ENCODE data around the gene ZNF865. TPM values are rescaled to one million over a fixed set of nuclear protein-coding genes. Genes with fewer than 3 reads are reported as not detected.

Gene ZNF865
- total RNA-seq, 5 donors from 2014 or later (not counting 1 experiment from before 2014, with no cell fraction given): 16.3 to 29.4 (median 27.3) TPM

GRCh38 chr19:55598719-55599467, 6.6 kb upstream of the ZNF865 start:
- peak; percentile 63 to 73 (median 66) for ATAC-seq (replicated peaks in 1 of 4)
- Mint-ChIP-seq H3K4me3 (peak overlapping the region; percentile 98 to 99 (median 98)), H3K4me1 (peaks cover 21 to 37% (median 23%) of the 10 kb centered on the region in 3 donors), H3K9me3 (peaks cover 0 to 3% (median 0%) of the 10 kb centered on the region in 3 donors), H3K36me3 (peaks cover 34% of the 10 kb centered on the region), H3K27ac (peak overlapping the region; percentile 100), H3K27me3 (no peaks in the 10 kb centered on the region)
- Histone ChIP-seq H3K9me3 (no peaks in the 10 kb centered on the region), H3K4me3 (ENCODE audit: control insufficient read depth in 1 of 2, extremely low read depth in 1 of 2, low read length in 1 of 2) (peak overlapping the region; percentile 86 to 97), H3K27ac (ENCODE audit: low read length) (peak overlapping the region; percentile 97), H3K27me3 (replicated peaks in 1 of 2; ENCODE audit: control insufficient read depth in 2 of 2, extremely low read depth in 1 of 2, insufficient read depth in 2 of 2, low read length in 1 of 2) (no peaks in the 10 kb centered on the region), H3K36me3 (ENCODE audit: control insufficient read depth in 2 of 2, extremely low read depth in 1 of 2, insufficient read depth in 1 of 2, low read length in 1 of 2) (peaks cover 13 to 22% of the 10 kb centered on the region in 2 donors), H3K4me1 (ENCODE audit: control insufficient read depth in 1 of 2, extremely low read depth in 1 of 2, insufficient read depth in 2 of 2, low read length in 2 of 2) (peaks cover 7 to 26% of the 10 kb centered on the region in 2 experiments)
- POLR2A ChIA-PET: interaction anchor here (0.6 to 2.1 kb wide), 7 partner anchors 26 to 319 kb away, joined by 3 to 11 read pairs (median 4); partner anchors contain the start of gene ZNF784 (in 2 of the 2)
- CTCF ChIA-PET: interaction anchor here in 1 of 2 donors (0.6 to 1.7 kb wide), 10 partner anchors 25 to 260 kb away, joined by 3 to 10 read pairs (median 4); partner anchors contain the start of genes ISOC2, KMT5C, U2AF2 and ZNF628
- peak; percentile 83 to 99 (median 90) for DNase-seq
- 8% methylated on average over 25 of the region's 26 CpGs for WGBS (ENCODE audit: insufficient coverage)

GRCh38 chr19:55599468-55599841, 6.0 kb upstream of the ZNF865 start, which contains the start of gene FIZ1:
Gene FIZ1 (minus strand): TSS chr19:55599517. CDS start chr19:55597865, 1,652 bp downstream.
- Mint-ChIP-seq H3K27me3 (no peaks in the 10 kb centered on the region), H3K4me3 (peak within 1 kb of the TSS; percentile 98 to 99 (median 98)), H3K9me3 (peaks cover 0 to 3% (median 0%) of the 10 kb centered on the region in 3 donors), H3K36me3 (peaks cover 34% of the 10 kb centered on the region), H3K4me1 (peaks cover 23 to 42% (median 25%) of the 10 kb centered on the region in 3 donors), H3K27ac (peak within 1 kb of the TSS; percentile 100)
- CTCF ChIA-PET: interaction anchor here in 1 of 2 donors (0.6 to 1.7 kb wide), 12 partner anchors 25 to 260 kb away, joined by 3 to 10 read pairs (median 4); partner anchors contain the start of genes ISOC2, KMT5C, NAT14 and U2AF2
- H3K4me3 ChIP-seq (ENCODE audit: control insufficient read depth in 1 of 2, extremely low read depth in 1 of 2, low read length in 1 of 2): peak within 1 kb of the TSS; percentile 86 to 97
- POLR2A ChIA-PET: interaction anchor here (0.6 to 2.1 kb wide), 7 partner anchors 25 to 319 kb away, joined by 3 to 11 read pairs (median 4); partner anchors contain the start of gene ZNF784 (in 2 of the 2)
- H3K9me3 ChIP-seq: no peaks in the 10 kb centered on the region
- 0% methylated on average over 11 of the region's 23 CpGs for WGBS (ENCODE audit: insufficient coverage)
- no peaks in the 10 kb centered on the region for H3K27me3 ChIP-seq (replicated peaks in 1 of 2; ENCODE audit: control insufficient read depth in 2 of 2, extremely low read depth in 1 of 2, insufficient read depth in 2 of 2, low read length in 1 of 2)
- DNase-seq: peak; percentile 86 to 97 (median 92)
- peaks cover 7 to 31% of the 10 kb centered on the region in 2 experiments for H3K4me1 ChIP-seq (ENCODE audit: control insufficient read depth in 1 of 2, extremely low read depth in 1 of 2, insufficient read depth in 2 of 2, low read length in 2 of 2)
- H3K36me3 ChIP-seq (ENCODE audit: control insufficient read depth in 2 of 2, extremely low read depth in 1 of 2, insufficient read depth in 1 of 2, low read length in 1 of 2): peaks cover 13 to 22% of the 10 kb centered on the region in 2 donors
- H3K27ac ChIP-seq (ENCODE audit: low read length): peak within 1 kb of the TSS; percentile 97
- ATAC-seq (replicated peaks in 1 of 4): peak; percentile 75 to 78 (median 76)

GRCh38 chr19:55599842-55600661, 5.4 kb upstream of the ZNF865 start, which contains the start of gene ZNF524:
Gene ZNF524 (plus strand): TSS chr19:55600288. CDS start chr19:55602113, 1,825 bp downstream.
- H3K27ac ChIP-seq (ENCODE audit: low read length): peak within 1 kb of the TSS; percentile 97
- peaks cover 13 to 17% of the 10 kb centered on the region in 2 donors for H3K36me3 ChIP-seq (ENCODE audit: control insufficient read depth in 2 of 2, extremely low read depth in 1 of 2, insufficient read depth in 1 of 2, low read length in 1 of 2)
- H3K27me3 ChIP-seq (replicated peaks in 1 of 2; ENCODE audit: control insufficient read depth in 2 of 2, extremely low read depth in 1 of 2, insufficient read depth in 2 of 2, low read length in 1 of 2): no peaks in the 10 kb centered on the region
- ChIA-PET POLR2A (interaction anchor here (0.7 to 2.1 kb wide), 5 partner anchors 25 to 320 kb away, joined by 3 to 11 read pairs (median 4); partner anchors contain the start of gene ZNF784 (in 1 of the 2)), CTCF (interaction anchor here in 1 of 2 donors (0.6 to 1.7 kb wide), 10 partner anchors 13 to 261 kb away, joined by 3 to 10 read pairs (median 5); partner anchors contain the start of genes KMT5C, NAT14, U2AF2 and ZNF784)
- H3K9me3 ChIP-seq: no peaks in the 10 kb centered on the region
- WGBS (ENCODE audit: insufficient coverage): 4% methylated on average over 58 of the region's 97 CpGs
- Mint-ChIP-seq H3K36me3 (peaks cover 29% of the 10 kb centered on the region), H3K4me1 (peaks cover 27 to 47% (median 29%) of the 10 kb centered on the region in 3 donors), H3K4me3 (peak within 1 kb of the TSS; percentile 98 to 99 (median 98)), H3K9me3 (peaks cover 0 to 3% (median 0%) of the 10 kb centered on the region in 3 donors), H3K27me3 (no peaks in the 10 kb centered on the region), H3K27ac (peak within 1 kb of the TSS; percentile 100)
- ATAC-seq (replicated peaks in 1 of 4): peak; percentile 69 to 72 (median 72)
- H3K4me3 ChIP-seq (ENCODE audit: control insufficient read depth in 1 of 2, extremely low read depth in 1 of 2, low read length in 1 of 2): peak within 1 kb of the TSS; percentile 86 to 97
- H3K4me1 ChIP-seq (ENCODE audit: control insufficient read depth in 1 of 2, extremely low read depth in 1 of 2, insufficient read depth in 2 of 2, low read length in 2 of 2): peaks cover 7 to 36% of the 10 kb centered on the region in 2 experiments
- DNase-seq: peak; percentile 73 to 92 (median 85)

DNA sequence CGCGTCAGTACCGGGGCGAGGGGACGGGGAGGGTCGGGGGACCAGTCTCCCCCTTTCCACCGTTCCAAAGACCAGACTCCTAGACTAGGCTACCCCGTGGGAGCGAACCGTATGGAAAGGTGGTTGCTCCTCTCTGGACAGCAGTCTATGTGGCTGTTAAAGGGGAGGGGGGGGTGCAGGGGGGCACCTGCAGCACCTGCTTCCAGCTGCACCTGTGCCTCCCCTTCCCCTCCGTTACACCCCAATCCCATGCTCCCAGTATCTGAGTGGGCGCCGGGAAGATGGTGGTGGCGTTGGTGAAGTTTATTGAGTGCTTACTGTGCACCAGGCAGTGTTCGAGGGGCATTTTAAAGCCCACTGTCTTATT, 4.8 kb upstream of the ZNF865 start:
- H3K27me3 Mint-ChIP-seq: no peaks in the 10 kb centered on the region
- ATAC-seq (replicated peaks in 1 of 4): no peak
- CTCF ChIA-PET: interaction anchor here in 1 of 2 donors (0.6 to 1.1 kb wide), 2 partner anchors 14 to 116 kb away, joined by 3 to 6 read pairs; partner anchors contain the start of gene NAT14
- DNase-seq: no peak
- peak overlapping the region; percentile 78 to 85 (median 80) for H3K4me3 Mint-ChIP-seq
- peak overlapping the region; percentile 84 to 94 for H3K27ac Mint-ChIP-seq
- 0% methylated on average over 2 of the region's 15 CpGs for WGBS (ENCODE audit: insufficient coverage)
- Histone ChIP-seq H3K9me3 (no peaks in the 10 kb centered on the region), H3K4me3 (ENCODE audit: control insufficient read depth in 1 of 2, extremely low read depth in 1 of 2, low read length in 1 of 2) (peak overlapping the region; percentile 52 to 67), H3K27me3 (replicated peaks in 1 of 2; ENCODE audit: control insufficient read depth in 2 of 2, extremely low read depth in 1 of 2, insufficient read depth in 2 of 2, low read length in 1 of 2) (no peaks in the 10 kb centered on the region), H3K27ac (ENCODE audit: low read length) (peak overlapping the region; percentile 64), H3K36me3 (ENCODE audit: control insufficient read depth in 2 of 2, extremely low read depth in 1 of 2, insufficient read depth in 1 of 2, low read length in 1 of 2) (peaks cover 10 to 13% of the 10 kb centered on the region in 2 donors), H3K4me1 (ENCODE audit: control insufficient read depth in 1 of 2, extremely low read depth in 1 of 2, insufficient read depth in 2 of 2, low read length in 2 of 2) (peaks cover 7 to 36% of the 10 kb centered on the region in 2 experiments)
- POLR2A ChIA-PET: interaction anchor here (0.6 to 2.1 kb wide), 3 partner anchors 14 to 213 kb away, joined by 4 to 11 read pairs (median 5); partner anchors contain the start of gene ZNF784 (in 1 of the 2)
- H3K36me3 Mint-ChIP-seq: peaks cover 23% of the 10 kb centered on the region
- peaks cover 29 to 47% (median 29%) of the 10 kb centered on the region in 3 donors for H3K4me1 Mint-ChIP-seq
- H3K9me3 Mint-ChIP-seq: peaks cover 0 to 3% (median 0%) of the 10 kb centered on the region in 3 donors

GRCh38 chr19:55601084-55601483, 4.4 kb upstream of the ZNF865 start:
- no peaks in the 10 kb centered on the region for H3K27me3 Mint-ChIP-seq
- H3K27me3 ChIP-seq (replicated peaks in 1 of 2; ENCODE audit: control insufficient read depth in 2 of 2, extremely low read depth in 1 of 2, insufficient read depth in 2 of 2, low read length in 1 of 2): no peaks in the 10 kb centered on the region
- peaks cover 31 to 51% (median 32%) of the 10 kb centered on the region in 3 donors for H3K4me1 Mint-ChIP-seq
- DNase-seq (no peak), ATAC-seq (replicated peaks in 1 of 4) (no peak)
- no peaks in the 10 kb centered on the region for H3K9me3 ChIP-seq
- WGBS (ENCODE audit: insufficient coverage): 83% methylated on average over 4 of the region's 4 CpGs
- H3K4me3 Mint-ChIP-seq: peak overlapping the region; percentile 78 to 85 (median 80)
- peaks cover 8 to 41% of the 10 kb centered on the region in 2 experiments for H3K4me1 ChIP-seq (ENCODE audit: control insufficient read depth in 1 of 2, extremely low read depth in 1 of 2, insufficient read depth in 2 of 2, low read length in 2 of 2)
- peaks cover 19% of the 10 kb centered on the region for H3K36me3 Mint-ChIP-seq
- H3K9me3 Mint-ChIP-seq: peaks cover 0 to 3% (median 0%) of the 10 kb centered on the region in 3 donors
- peak overlapping the region; percentile 52 to 67 for H3K4me3 ChIP-seq (ENCODE audit: control insufficient read depth in 1 of 2, extremely low read depth in 1 of 2, low read length in 1 of 2)
- H3K27ac Mint-ChIP-seq: peak overlapping the region; percentile 84 to 94
- H3K27ac ChIP-seq (ENCODE audit: low read length): peak overlapping the region; percentile 64
- ChIA-PET CTCF (no interaction called here), POLR2A (interaction anchor here in 1 of 2 donors (0.6 kb wide), 1 partner anchor 15 kb away, joined by 5 read pairs; no protein-coding TSS in a partner anchor)
- peaks cover 10% of the 10 kb centered on the region in 2 donors for H3K36me3 ChIP-seq (ENCODE audit: control insufficient read depth in 2 of 2, extremely low read depth in 1 of 2, insufficient read depth in 1 of 2, low read length in 1 of 2)
